SK-N-SH (cell line): Measurements from ENCODE around the gene MEAK7. TPM values are rescaled to one million over a fixed set of nuclear protein-coding genes. Genes with fewer than 3 reads are reported as not detected.

Experiments
- CTCF ChIA-PET: fragments of 300-600, 350-600 bp; formaldehyde crosslinking; extraction: SDS; loops from one replicate; lab custom pipeline; 2021; lab: Yijun Ruan, JAX
- POLR2A ChIA-PET: fragments of 350-600 bp; sonication (Branson Sonifier 250); formaldehyde crosslinking; extraction: SDS; loops from one replicate; lab custom pipeline; 2020; ENCODE audit warnings: antibody characterized with exemption, inconsistent platforms; lab: Yijun Ruan, JAX
- DNase-seq: peaks from one replicate; pipeline ENCODE4 v3.0.0; 2012
- H2AFZ ChIP-seq: fragments of 200-600 bp; sonication (generic); 2 replicates; pipeline ENCODE4 v1.8.1; 2016; ENCODE audit warnings: antibody characterized with exemption, mild to moderate bottlenecking, low read depth
- H3F3A ChIP-seq: fragments of 200-600 bp; sonication (generic); replicated peaks from 2 replicates; pipeline ENCODE3; 2016; ENCODE audit warnings: antibody characterized with exemption, mild to moderate bottlenecking; ENCODE audit not compliant: insufficient read depth
- H3K27ac ChIP-seq, 2 experiments: fragments of 200-500 bp in 1 of 2; fragments of 200-600 bp in 1 of 2; sonication (Bioruptor generic) in 1 of 2; sonication (generic), shearing (Covaris generic) in 1 of 2; 2 replicates each; pipeline versions ENCODE4 v1.5.1 to v1.6.1; 2014 to 2016; ENCODE audit warnings: low read depth in 2 of 2, inconsistent platforms in 1 of 2, low read length in 1 of 2, mild to moderate bottlenecking in 1 of 2, mixed read lengths in 1 of 2
- H3K27me3 ChIP-seq: fragments of 200-600 bp; sonication (generic), shearing (Covaris generic); 2 replicates; pipeline ENCODE4 v1.6.1; 2016; ENCODE audit warnings: mixed run types; ENCODE audit not compliant: insufficient read depth
- H3K36me3 ChIP-seq, 2 experiments: fragments of 200-500 bp in 1 of 2; fragments of 200-600 bp in 1 of 2; sonication (Bioruptor generic) in 1 of 2; sonication (generic) in 1 of 2; replicated peaks in 1 of 2; 2 replicates each; pipeline versions ENCODE3 to v1.5.1; 2014 to 2016; ENCODE audit warnings: low read length in 1 of 2, mild to moderate bottlenecking in 1 of 2; ENCODE audit not compliant: insufficient read depth in 2 of 2, control insufficient read depth in 1 of 2
- H3K4me1 ChIP-seq, 2 experiments: fragments of 200-500 bp in 1 of 2; fragments of 200-600 bp in 1 of 2; sonication (Bioruptor generic) in 1 of 2; sonication (generic), shearing (Covaris generic) in 1 of 2; 2 replicates each; pipeline versions ENCODE4 v1.5.1 to v1.6.1; 2014 to 2016; ENCODE audit warnings: low read depth in 1 of 2, low read length in 1 of 2, mixed run types in 1 of 2; ENCODE audit not compliant: insufficient read depth in 2 of 2, control insufficient read depth in 1 of 2
- H3K4me2 ChIP-seq: fragments of 200-600 bp; sonication (generic), shearing (Covaris generic); 2 replicates; pipeline ENCODE4 v1.6.1; 2017; ENCODE audit warnings: mixed run types
- H3K4me3 ChIP-seq, 2 experiments: fragments of 200-500 bp in 1 of 2; fragments of 200-600 bp in 1 of 2; sonication (Bioruptor generic) in 1 of 2; sonication (generic), shearing (Covaris generic) in 1 of 2; 2 replicates each; pipeline versions ENCODE4 v1.5.1 to v1.8.1; 2014 to 2016; ENCODE audit warnings: low read depth in 2 of 2, inconsistent platforms in 1 of 2, low read length in 1 of 2, mild to moderate bottlenecking in 1 of 2, mixed read lengths in 1 of 2, moderate library complexity in 1 of 2
- H3K79me2 ChIP-seq: fragments of 200-600 bp; sonication (generic); 2 replicates; pipeline ENCODE4 v1.8.1; 2017; ENCODE audit warnings: mild to moderate bottlenecking; ENCODE audit not compliant: insufficient read depth
- H3K9ac ChIP-seq: fragments of 200-600 bp; sonication (generic); 2 replicates; pipeline ENCODE4 v1.6.1; 2017; ENCODE audit warnings: mixed run types
- H3K9me2 ChIP-seq: fragments of 200-600 bp; sonication (generic); 2 replicates; pipeline ENCODE4 v1.6.1; 2017; ENCODE audit warnings: mixed run types
- H3K9me3 ChIP-seq: fragments of 200-600 bp; sonication (generic); 2 replicates; pipeline ENCODE4 v1.6.1; 2017; ENCODE audit warnings: mixed run types, mild to moderate bottlenecking, moderate library complexity
- H4K20me1 ChIP-seq: fragments of 200-600 bp; sonication (generic); 2 replicates; pipeline ENCODE4 v1.6.1; 2017; ENCODE audit warnings: mild to moderate bottlenecking, mixed run types; ENCODE audit not compliant: insufficient read depth
- FOSL2 ChIP-seq: IDR thresholded peaks from 2 replicates; pipeline ENCODE4 v1.4.0; 2012; ENCODE audit warnings: low read depth, mild to moderate bottlenecking, moderate library complexity, borderline replicate concordance
- FOXM1 ChIP-seq: IDR thresholded peaks from 2 replicates; pipeline ENCODE4 v1.4.0; 2012; ENCODE audit warnings: low read depth, mild to moderate bottlenecking
- GABPA ChIP-seq: IDR thresholded peaks from 2 replicates; pipeline ENCODE4 v1.4.0; 2012; ENCODE audit warnings: low read depth, mild to moderate bottlenecking
- GATA2 ChIP-seq: sonication (generic); formaldehyde crosslinking; IDR thresholded peaks from 2 replicates; pipeline ENCODE4 v1.5.0; 2020; ENCODE audit warnings: mild to moderate bottlenecking, missing genetic modification reagents
- MAX ChIP-seq: IDR thresholded peaks from 2 replicates; pipeline ENCODE4 v1.4.0; 2012; ENCODE audit warnings: low read depth
- MXI1 ChIP-seq: IDR thresholded peaks from 2 replicates; pipeline ENCODE4 v1.6.1; 2012; ENCODE audit warnings: mild to moderate bottlenecking, low read depth, low read length, improper control_type of control experiment
- NFIC ChIP-seq: IDR thresholded peaks from 2 replicates; pipeline ENCODE4 v1.4.0; 2012; ENCODE audit warnings: borderline replicate concordance
- POLR2AphosphoS5 ChIP-seq: IDR thresholded peaks from 2 replicates; pipeline ENCODE4 v1.6.1; 2012; ENCODE audit warnings: low read depth, low read length
- RAD21 ChIP-seq: IDR thresholded peaks from 2 replicates; pipeline ENCODE4 v1.6.1; 2012; ENCODE audit warnings: mild to moderate bottlenecking, low read length
- RFX5 ChIP-seq: IDR thresholded peaks from 2 replicates; pipeline ENCODE4 v1.6.1; 2012; ENCODE audit warnings: mild to moderate bottlenecking, improper control_type of control experiment, low read length
- SIN3A ChIP-seq: IDR thresholded peaks from 2 replicates; pipeline ENCODE4 v1.6.1; 2012; ENCODE audit warnings: low read depth, mild to moderate bottlenecking, low read length, moderate library complexity, borderline replicate concordance
- SMC3 ChIP-seq: IDR thresholded peaks from 2 replicates; pipeline ENCODE4 v1.6.1; 2012; ENCODE audit warnings: low read depth, low read length, improper control_type of control experiment
- TAF1 ChIP-seq: IDR thresholded peaks from 2 replicates; pipeline ENCODE4 v1.6.1; 2012; ENCODE audit warnings: low read depth, mild to moderate bottlenecking, low read length, moderate library complexity, borderline replicate concordance
- TCF12 ChIP-seq: IDR thresholded peaks from 2 replicates; pipeline ENCODE4 v1.4.0; 2012
- USF1 ChIP-seq: IDR thresholded peaks from 2 replicates; pipeline ENCODE4 v1.4.0; 2012; ENCODE audit warnings: low read depth, borderline replicate concordance
- YY1 ChIP-seq: IDR thresholded peaks from 2 replicates; pipeline ENCODE4 v1.4.0; 2012; ENCODE audit warnings: low read depth, mild to moderate bottlenecking
- ZBTB33 ChIP-seq: IDR thresholded peaks from 2 replicates; pipeline ENCODE4 v1.4.0; 2012; ENCODE audit warnings: low read depth, borderline replicate concordance
- WGBS: methylation state at CpG from one replicate; pipeline ENCODE4 v1.1.6; 2017; ENCODE audit warnings: low lambda C conversion rate; 5-methylcytosine and 5-hydroxymethylcytosine counted together
- polyA plus RNA-seq, 3 experiments: library from polyadenylated mRNA; depleted of rRNA; stranded (reverse); fragments of >200 nt; gene quantifications; 2 replicates each; pipeline ENCODE4 v1.2.3, GENCODE V29; 2012

The MEAK7 gene
- polyA plus RNA-seq, 1 of the 3 experiments (the other 2 are of a cell fraction), result 11.9 TPM

- POLR2A ChIA-PET, result no interaction called here
- no peak for TF ChIP-seq USF1
- no peak for TF ChIP-seq YY1
- TF ChIP-seq, all 33 proteins: peak for 0
- no peak overlapping the region for H2AFZ ChIP-seq
- no peak overlapping the region for H3K9ac ChIP-seq
- H3K79me2 ChIP-seq, result no peaks in the 10 kb centered on the region
- H3K27ac ChIP-seq, result no peak overlapping the region
- no peaks in the 10 kb centered on the region for H3K36me3 ChIP-seq
- peaks cover 0 to 4% of the 10 kb centered on the region in 2 experiments; a peak in 1 of 4 replicates for H3K4me1 ChIP-seq
- no peaks in the 10 kb centered on the region for H4K20me1 ChIP-seq
- H3K9me2 ChIP-seq, result no peaks in the 10 kb centered on the region
- CTCF ChIA-PET, result interaction anchor here (1.0 to 1.6 kb wide), 2 partner anchors 18 to 73 kb away, joined by 3 read pairs; no protein-coding TSS in a partner anchor
- no peaks in the 10 kb centered on the region for H3F3A ChIP-seq
- peak; percentile 30 for DNase-seq
- WGBS, result 80% methylated on average over 25 of the region's 25 CpGs
- H3K27me3 ChIP-seq, result no peaks in the 10 kb centered on the region
- H3K4me2 ChIP-seq, result no peak overlapping the region
- no peaks in the 10 kb centered on the region for H3K9me3 ChIP-seq
- no peak overlapping the region for H3K4me3 ChIP-seq
Observed at GRCh38 chr16:84548971-84549844, 44.7 kb upstream of the MEAK7 start.

GRCh38 chr16:84548508-84548907, 44.0 kb upstream of the MEAK7 start:
- Histone ChIP-seq H4K20me1 (no peaks in the 10 kb centered on the region), H3K27ac (no peak overlapping the region), H3K79me2 (no peaks in the 10 kb centered on the region), H3K4me1 (peaks cover 0 to 6% of the 10 kb centered on the region in 2 experiments; a peak in 1 of 4 replicates)
- no peak for TF ChIP-seq TAF1
- TF ChIP-seq GABPA, result no peak
- no peak for TF ChIP-seq RFX5
- TF ChIP-seq SIN3A, result no peak
- no peak for TF ChIP-seq GATA2 (CRISPR knock-in tag)
- TF ChIP-seq MXI1, result no peak
- no peak for TF ChIP-seq RAD21
- no peak for TF ChIP-seq TCF12
- no peak for TF ChIP-seq MAX
- no peak for TF ChIP-seq FOSL2
- no peak for TF ChIP-seq SMC3
- no peak for TF ChIP-seq FOXM1
- TF ChIP-seq ZBTB33, result no peak
- TF ChIP-seq POLR2AphosphoS5, result no peak
- no peak for TF ChIP-seq NFIC
- TF ChIP-seq, all 33 proteins: peak for 0
- no peak overlapping the region for H3K4me2 ChIP-seq
- no peaks in the 10 kb centered on the region for H3K9me3 ChIP-seq
- DNase-seq, result no peak
- ChIA-PET POLR2A (no interaction called here), CTCF (interaction anchor here (1.0 to 1.6 kb wide), 2 partner anchors 19 to 74 kb away, joined by 3 read pairs; no protein-coding TSS in a partner anchor)
- no peak overlapping the region for H2AFZ ChIP-seq
- no peak overlapping the region for H3K9ac ChIP-seq
- H3K9me2 ChIP-seq, result no peaks in the 10 kb centered on the region
- no peaks in the 10 kb centered on the region for H3F3A ChIP-seq
- no peaks in the 10 kb centered on the region for H3K27me3 ChIP-seq
- WGBS, result 94% methylated on average over 7 of the region's 8 CpGs
- H3K36me3 ChIP-seq, result no peaks in the 10 kb centered on the region
- H3K4me3 ChIP-seq, result no peak overlapping the region
